HG02798 (cell line): Measurements from ENCODE around the gene IZUMO4.
"Not testable (repeated sequence)": the region's sequence is repeated elsewhere in the genome, so short reads cannot be mapped to it uniquely, and the experiment has no call there.

Source experiments
- ATAC-seq: cut with Tn5 transposase; IDR thresholded peaks from one replicate; pipeline ENCODE4 v1.9.1; 2021; ENCODE audit warnings: mild to moderate bottlenecking; ENCODE audit not compliant: unreplicated experiment, poor library complexity

IZUMO4 gene

DNA sequence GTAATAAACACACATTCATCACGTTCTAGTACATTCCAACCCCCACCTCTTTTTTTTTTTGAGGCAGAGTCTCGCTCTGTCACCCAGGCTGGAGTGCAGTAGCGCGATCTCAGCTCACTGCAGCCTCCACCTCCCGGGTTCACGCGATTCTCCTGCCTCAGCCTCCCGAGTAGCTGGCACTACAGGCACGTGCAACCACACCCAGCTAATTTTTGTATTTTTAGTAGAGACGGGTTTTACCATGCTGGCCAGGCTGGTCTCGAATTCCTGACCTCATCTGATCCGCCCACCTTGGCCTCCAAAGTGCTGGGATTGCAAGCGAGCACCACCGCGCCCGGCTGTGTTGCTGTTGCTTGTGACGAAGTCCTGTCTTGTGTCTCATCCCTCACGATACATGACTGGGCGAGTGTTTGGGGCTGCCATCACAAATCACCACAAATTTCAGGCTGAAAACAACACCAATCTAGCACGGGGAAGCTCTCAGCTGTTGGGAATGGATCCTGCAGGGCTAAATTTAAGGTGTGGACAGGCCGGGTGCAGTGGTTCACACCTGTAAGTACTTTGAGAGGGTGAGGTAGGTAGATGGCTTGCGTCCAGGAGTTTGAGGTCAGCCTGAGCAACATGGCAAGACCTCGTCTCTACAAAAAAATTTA lies 16.3 kb upstream of the IZUMO4 start:
- no peak for ATAC-seq

- ATAC-seq = no peak
Observed at GRCh38 chr19:2081873-2082810, 14.6 kb upstream of the IZUMO4 start.

DNA sequence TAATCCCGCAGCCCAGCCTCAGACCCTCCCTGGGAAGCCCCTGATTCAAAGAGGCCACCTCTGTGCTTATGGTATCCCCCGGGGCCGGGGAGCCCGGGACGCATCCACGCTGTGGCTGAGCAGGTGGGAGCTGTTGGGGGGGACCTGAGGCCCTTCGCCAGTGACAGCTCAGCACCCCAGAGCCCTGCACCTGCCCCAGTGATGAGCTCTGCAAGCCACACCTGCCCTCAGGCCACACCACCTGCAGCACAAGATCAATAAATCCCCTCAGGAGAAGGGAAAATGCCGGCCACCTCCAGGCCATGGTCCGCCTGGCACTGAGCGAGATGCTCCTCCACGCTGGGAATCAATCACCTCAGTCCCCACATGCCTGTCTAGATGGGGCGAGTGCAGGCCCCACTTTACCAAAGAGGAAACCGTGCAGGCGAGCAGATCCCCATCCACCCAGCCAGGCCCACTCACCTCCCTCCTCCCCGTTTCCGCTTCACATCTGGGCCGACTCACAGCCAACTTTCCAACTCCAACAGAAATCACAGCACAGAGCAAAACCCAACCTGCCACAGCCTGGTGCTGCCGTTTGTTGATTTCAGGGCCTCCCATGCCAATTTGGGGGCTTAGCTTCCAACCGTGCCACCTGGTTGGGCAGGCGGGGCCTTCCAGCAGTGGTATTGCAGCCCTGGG lies 13.4 kb upstream of the IZUMO4 start:
- ATAC-seq = no peak

DNA sequence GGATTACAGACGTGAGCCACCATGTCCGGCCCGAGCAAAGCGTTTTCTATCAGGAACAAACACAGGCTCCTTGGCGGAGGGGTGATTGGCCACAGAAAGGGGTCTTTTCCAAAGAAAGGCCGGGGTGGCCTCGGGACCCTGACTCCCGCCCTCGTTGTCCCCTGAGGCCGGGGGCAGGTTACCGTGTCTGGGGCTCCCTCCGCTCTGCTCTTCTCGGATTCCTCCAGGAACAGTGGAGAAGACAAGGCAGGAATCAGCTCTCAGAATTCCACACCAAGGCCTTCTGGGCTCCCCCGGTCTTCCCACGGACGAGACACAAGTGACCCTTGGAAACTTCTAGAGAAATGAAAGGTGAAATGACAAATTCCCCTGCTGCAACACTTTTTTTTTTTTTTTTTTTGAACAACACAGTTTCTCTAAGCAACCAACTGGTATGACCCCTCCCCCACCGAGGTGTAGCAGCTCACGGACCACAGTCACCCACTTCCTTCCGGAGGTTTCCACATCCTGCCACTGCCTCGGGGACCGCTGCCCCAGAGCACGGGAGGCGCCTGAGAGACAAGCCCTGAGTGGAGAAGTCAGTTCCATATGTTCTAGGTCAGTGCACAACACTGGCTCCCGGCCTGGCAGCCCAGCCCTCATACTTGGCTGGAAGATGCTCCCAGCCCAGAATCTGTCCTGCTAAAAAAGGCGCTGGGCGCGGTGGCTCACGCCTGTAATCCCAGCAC lies 11.6 kb upstream of the IZUMO4 start:
- peak; percentile 54 for ATAC-seq

DNA sequence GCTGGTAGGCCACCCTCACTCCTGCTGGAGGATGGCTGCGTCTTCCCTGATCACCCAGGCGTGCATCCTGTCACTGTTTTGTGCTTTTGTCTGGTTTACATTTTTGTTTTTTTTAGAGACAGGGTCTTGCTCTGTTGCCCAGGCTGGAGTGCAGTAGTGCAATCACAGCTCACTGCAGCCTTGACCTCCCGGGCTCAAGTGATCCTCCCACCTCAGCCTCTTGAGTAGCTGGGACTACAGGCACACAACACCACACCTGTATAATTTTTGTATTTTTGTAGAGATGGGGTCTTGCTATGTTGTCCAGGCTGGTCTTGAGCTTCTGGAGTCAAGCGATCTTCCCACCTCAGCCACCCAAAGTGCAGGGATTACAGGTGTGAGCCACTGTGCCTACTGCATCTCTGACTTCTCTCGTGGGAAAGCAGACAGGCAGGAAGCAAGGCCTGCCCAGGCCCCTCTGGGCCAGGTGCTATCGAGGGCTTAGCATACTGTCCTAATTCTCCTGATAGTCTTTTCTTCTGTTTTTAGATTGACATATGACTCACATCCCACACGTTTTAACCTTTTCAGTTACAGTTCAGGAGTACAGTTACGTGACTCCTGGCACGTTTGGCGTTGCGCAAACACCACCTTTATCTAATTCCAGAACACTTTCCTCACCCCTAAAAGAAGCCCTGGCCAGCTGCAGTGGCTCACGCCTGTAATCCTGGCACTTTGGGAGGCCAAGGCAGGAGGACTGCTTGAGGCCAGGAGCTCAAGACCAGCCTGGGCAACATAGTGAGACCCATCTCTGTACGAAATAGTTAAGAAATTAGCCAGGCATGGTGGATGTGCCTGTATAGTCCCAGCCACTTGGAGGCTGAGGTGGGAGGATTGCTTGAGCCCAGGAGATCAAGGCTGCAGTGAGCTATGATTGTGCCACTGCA lies 9.8 kb upstream of the IZUMO4 start:
- peak; percentile 26 for ATAC-seq

GRCh38 chr19:2087621-2088100 lies 9.1 kb upstream of the IZUMO4 start:
- ATAC-seq = peak; percentile 16

DNA sequence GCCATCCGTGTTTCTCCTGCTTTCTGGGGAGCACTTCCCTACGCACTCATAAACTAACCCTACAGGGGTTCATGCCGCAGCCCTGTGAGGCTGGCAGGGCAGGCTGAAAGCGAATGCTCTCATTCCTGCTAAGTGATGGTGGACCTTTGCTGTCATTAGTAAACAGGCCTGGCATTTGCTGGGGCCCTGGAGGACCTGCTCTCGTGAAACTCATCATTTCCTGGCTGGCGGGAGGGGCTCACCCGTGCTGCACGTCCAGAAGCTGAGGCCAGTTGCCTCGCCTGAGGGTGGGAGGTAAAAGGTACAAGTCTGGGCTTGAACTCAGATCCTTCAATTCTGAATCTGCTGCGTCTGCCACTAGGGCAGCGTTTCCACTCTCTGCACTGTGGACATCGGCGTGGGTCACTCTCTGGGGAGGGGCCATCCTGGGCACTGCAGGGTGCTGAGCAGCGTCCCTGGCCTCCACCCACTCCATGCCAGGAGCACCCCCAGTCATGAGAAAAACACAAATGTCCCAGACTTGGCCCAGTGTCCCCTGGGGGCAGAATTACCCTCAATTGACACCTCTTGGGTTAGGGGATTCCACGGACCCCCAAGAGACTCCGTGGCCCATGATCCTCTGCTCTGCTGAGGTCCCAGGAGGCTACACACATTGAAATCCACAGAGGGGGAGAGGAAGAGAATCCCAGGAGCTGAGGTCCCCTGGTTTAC lies 7.6 kb upstream of the IZUMO4 start:
- no peak for ATAC-seq

GRCh38 chr19:2089727-2090053 lies 7.0 kb upstream of the IZUMO4 start:
- ATAC-seq = peak; percentile 1

DNA sequence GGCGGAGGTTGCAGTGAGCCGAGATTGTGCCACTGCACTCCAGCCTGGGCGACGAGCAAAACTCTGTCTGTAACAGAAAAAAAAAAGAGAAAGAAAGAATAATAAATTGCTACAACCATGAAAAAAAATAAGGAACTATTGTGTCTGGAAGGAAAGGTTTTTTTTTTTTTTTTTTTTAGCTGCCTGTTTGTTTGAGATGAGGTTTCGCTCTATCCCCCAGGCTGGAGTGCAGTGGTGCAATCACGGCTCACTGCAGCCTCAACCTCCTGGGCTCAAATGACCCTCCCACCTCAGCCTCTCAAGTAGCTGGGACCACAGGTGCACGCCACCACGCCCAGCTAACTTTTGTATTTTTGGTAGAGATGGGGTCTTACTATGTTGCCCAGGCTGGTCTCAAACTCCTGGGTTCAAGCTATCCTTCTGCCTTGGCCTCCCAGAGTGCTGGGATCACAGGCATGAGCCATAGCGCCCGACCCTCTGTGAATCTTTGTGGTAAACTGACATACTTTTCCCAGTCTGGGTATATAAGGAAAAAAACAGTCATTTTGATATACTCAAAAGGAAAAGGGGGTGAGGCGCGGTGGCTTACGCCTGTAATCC lies 4.7 kb upstream of the IZUMO4 start:
- not testable (repeated sequence) for ATAC-seq

GRCh38 chr19:2096034-2096479 lies 658 bp upstream of the IZUMO4 start, which contains the start of gene MOB3A:
MOB3A (minus strand) TSS chr19:2096326; CDS start chr19:2078560, 17,766 bp downstream.
- ATAC-seq = peak; percentile 41

DNA sequence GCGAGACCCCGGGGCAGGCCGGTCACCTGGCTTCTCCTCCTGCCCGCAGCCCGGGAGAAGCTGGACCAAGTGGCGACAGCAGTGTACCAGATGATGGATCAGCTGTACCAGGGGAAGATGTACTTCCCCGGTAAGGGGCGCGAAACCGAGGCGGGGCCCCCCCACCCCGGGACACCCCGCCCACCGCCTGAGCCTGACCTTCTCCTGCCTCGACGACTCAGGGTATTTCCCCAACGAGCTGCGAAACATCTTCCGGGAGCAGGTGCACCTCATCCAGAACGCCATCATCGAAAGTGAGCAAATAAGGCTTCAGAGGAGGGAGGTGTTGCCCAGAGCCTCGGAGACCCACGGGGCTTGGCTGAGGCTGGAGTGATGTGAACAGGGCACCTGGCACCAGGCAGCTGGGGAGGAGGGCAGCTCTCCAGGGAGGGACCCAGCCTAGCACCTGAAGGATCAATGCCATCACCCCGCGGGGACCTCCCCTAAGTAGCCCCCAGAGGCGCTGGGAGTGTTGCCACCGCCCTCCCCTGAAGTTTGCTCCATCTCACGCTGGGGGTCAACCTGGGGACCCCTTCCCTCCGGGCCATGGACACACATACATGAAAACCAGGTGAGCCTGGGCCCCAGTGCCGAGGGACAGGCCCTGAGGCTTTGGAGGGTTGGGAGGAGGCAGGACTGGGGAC lies 629 bp downstream of the IZUMO4 start:
- no peak for ATAC-seq

- ATAC-seq = no peak
Observed at GRCh38 chr19:2097886-2098327, 1.2 kb downstream of the IZUMO4 start.

DNA sequence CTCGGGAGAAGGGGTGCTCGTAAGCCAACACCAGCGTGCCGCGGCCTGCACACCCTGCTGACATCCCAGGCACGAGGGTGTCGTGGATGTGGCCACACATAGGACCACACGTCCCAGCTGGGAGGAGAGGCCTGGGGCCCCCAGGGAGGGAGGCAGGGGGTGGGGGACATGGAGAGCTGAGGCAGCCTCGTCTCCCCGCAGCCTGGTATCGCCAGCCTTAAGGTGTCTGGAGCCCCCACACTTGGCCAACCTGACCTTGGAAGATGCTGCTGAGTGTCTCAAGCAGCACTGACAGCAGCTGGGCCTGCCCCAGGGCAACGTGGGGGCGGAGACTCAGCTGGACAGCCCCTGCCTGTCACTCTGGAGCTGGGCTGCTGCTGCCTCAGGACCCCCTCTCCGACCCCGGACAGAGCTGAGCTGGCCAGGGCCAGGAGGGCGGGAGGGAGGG lies 2.4 kb downstream of the IZUMO4 start:
- no peak for ATAC-seq

DNA sequence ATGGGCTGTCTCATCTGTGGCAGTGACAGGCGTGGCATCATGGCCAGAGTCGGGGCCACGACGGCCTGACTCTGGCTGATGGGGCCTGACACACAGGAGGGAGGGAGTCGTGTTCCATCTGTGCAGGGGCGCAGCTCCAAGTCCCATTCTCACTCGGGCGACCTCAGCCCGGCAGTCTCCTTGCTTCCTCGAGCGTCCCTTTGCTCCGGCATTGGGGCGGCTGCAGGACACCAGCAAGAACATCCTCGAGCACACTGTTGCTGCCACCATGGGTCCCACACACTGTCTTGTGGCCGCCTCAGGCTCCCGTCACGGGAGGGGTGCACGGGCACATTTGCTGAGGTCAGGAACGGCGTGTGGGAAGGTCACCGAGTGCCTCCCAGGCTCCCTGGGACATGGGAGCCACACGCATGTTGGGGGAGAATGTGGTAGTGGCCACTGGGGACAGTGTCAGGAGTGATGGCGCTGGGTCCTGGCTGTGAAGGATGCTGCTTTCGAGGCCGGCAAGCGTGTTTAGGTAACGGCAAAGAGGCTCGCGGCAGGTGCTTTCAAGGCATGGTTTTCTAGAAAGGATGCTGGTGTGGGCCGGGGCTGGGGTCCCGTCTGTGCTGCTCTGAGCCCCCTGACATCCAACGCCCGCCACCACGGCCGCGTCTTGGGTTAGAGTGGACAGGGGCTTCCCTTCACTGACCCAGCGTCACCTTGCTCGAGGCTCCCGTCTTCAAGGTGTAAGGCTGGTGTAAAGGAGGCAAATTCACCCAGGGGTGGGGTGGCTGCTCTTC lies 3.4 kb downstream of the IZUMO4 start:
- ATAC-seq = no peak

DNA sequence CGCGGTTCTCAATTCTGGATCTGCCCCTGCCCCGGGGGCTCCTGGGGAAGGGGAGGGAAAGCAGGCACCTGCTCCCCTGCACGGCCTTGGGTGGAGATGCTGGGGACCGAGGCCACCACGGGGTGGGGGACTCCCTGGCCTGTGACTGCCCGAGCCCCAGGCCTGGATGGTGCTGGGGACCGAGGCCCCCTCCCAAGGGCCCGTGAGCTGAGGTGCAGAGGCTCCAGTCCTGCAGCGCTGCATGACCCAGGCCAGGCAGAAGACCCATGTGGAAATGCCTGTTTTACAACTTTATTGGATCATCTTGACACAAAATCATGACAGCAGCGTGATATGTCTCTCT lies 4.0 kb downstream of the IZUMO4 start:
- no peak for ATAC-seq

DNA sequence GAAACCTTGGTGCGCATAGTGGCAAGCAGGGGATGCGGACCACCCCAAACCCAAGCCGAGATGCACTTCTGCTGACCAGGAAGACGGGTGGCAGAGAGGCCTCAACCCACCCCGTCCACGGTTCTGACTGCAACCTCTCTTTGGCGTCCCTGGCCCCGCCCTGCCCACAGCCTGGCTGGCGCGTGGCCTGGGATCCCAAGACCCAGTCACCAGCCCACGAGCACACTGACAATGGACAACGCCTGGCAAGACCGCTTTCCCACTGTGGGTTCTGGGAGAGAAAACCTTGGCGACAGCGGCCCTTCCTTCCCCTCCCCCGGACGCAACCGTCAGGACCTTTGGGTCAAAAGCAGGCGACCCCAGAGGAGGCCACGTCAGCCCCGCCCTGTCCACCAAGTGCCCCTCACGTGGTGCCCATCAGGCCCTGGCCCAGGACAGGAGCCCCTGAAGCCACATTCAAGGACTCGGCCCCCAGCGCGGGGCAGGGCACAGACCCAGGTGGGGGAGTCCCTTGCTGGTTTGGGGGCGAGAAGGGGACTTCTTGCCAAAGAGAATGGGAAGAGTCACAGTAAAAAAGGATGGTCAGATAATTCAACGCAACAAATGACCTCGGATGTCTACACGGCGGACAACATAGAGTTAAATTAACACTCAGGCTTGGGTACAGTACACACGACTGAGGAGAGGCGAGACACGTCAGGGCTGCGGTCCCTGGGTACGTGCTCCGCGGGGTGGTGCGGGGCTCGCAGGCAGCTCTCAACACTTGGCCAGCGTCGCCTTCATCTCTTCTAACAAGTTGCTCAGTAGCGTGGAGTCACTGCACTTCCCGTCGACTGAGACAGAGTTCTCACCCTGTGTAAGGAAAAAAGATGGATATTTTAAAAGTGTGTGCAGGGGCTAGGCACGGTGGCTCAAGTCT lies 5.0 kb downstream of the IZUMO4 start:
- no peak for ATAC-seq
